Measurements from ENCODE around the gene PTPRJ.

The PTPRJ gene

GRCh38 chr11:47998733-47999359 is 18.5 kb downstream of the PTPRJ start:
- no peaks in the 10 kb centered on the region for H3K36me3 ChIP-seq (ENCODE audit: insufficient read depth, low read length)
- H3K4me3 ChIP-seq (ENCODE audit: low read length) = no peak overlapping the region
- peaks cover 17% of the 10 kb centered on the region for H3K4me1 ChIP-seq (ENCODE audit: insufficient read depth, low read length)
- H3K9me3 ChIP-seq (ENCODE audit: insufficient read depth, low read depth, low read length) = no peaks in the 10 kb centered on the region
- no peaks in the 10 kb centered on the region for H3K27me3 ChIP-seq (ENCODE audit: insufficient read depth, low read length)
- 97% methylated on average over 2 of the region's 2 CpGs for WGBS
- H3K9ac ChIP-seq (ENCODE audit: low read depth, low read length) = no peak overlapping the region
- H3K27ac ChIP-seq (ENCODE audit: low read depth, low read length) = no peak overlapping the region

GRCh38 chr11:48000432-48000831 is 20.1 kb downstream of the PTPRJ start:
- H3K27ac ChIP-seq (ENCODE audit: low read depth, low read length) = no peak overlapping the region
- H3K4me1 ChIP-seq (ENCODE audit: insufficient read depth, low read length) = peaks cover 25% of the 10 kb centered on the region
- 93% methylated on average over 5 of the region's 5 CpGs for WGBS

GRCh38 chr11:48001438-48002021 is 21.2 kb downstream of the PTPRJ start:
- no peaks in the 10 kb centered on the region for H3K27me3 ChIP-seq (ENCODE audit: insufficient read depth, low read length)
- no peak overlapping the region for H3K4me3 ChIP-seq (ENCODE audit: low read length)
- H3K27ac ChIP-seq (ENCODE audit: low read depth, low read length) = no peak overlapping the region
- WGBS = 100% methylated on average over 1 of the region's 2 CpGs
- no peaks in the 10 kb centered on the region for H3K9me3 ChIP-seq (ENCODE audit: insufficient read depth, low read depth, low read length)
- no peak overlapping the region for H3K9ac ChIP-seq (ENCODE audit: low read depth, low read length)
- H3K4me1 ChIP-seq (ENCODE audit: insufficient read depth, low read length) = peaks cover 28% of the 10 kb centered on the region
- no peaks in the 10 kb centered on the region for H3K36me3 ChIP-seq (ENCODE audit: insufficient read depth, low read length)

More at GRCh38 chr11:48000432-48000831, 20.1 kb downstream of the PTPRJ start:
- no peaks in the 10 kb centered on the region for H3K9me3 ChIP-seq (ENCODE audit: insufficient read depth, low read depth, low read length)
- no peak overlapping the region for H3K4me3 ChIP-seq (ENCODE audit: low read length)
- H3K27me3 ChIP-seq (ENCODE audit: insufficient read depth, low read length) = no peaks in the 10 kb centered on the region
- H3K9ac ChIP-seq (ENCODE audit: low read depth, low read length) = no peak overlapping the region
- no peaks in the 10 kb centered on the region for H3K36me3 ChIP-seq (ENCODE audit: insufficient read depth, low read length)

- Histone ChIP-seq H3K27me3 (ENCODE audit: insufficient read depth, low read length) (no peaks in the 10 kb centered on the region), H3K4me1 (ENCODE audit: insufficient read depth, low read length) (peaks cover 26% of the 10 kb centered on the region), H3K4me3 (ENCODE audit: low read length) (no peak overlapping the region), H3K36me3 (ENCODE audit: insufficient read depth, low read length) (no peaks in the 10 kb centered on the region), H3K9me3 (ENCODE audit: insufficient read depth, low read depth, low read length) (no peaks in the 10 kb centered on the region), H3K9ac (ENCODE audit: low read depth, low read length) (no peak overlapping the region), H3K27ac (ENCODE audit: low read depth, low read length) (no peak overlapping the region)
- 72% methylated on average over 4 of the region's 4 CpGs for WGBS
Observed at GRCh38 chr11:48002561-48002960, 22.2 kb downstream of the PTPRJ start.

GRCh38 chr11:48003926-48004325 is 23.6 kb downstream of the PTPRJ start:
- H3K9ac ChIP-seq (ENCODE audit: low read depth, low read length) = no peak overlapping the region
- H3K27ac ChIP-seq (ENCODE audit: low read depth, low read length) = no peak overlapping the region
- peaks cover 20% of the 10 kb centered on the region for H3K4me1 ChIP-seq (ENCODE audit: insufficient read depth, low read length)
- H3K9me3 ChIP-seq (ENCODE audit: insufficient read depth, low read depth, low read length) = no peaks in the 10 kb centered on the region
- no peaks in the 10 kb centered on the region for H3K27me3 ChIP-seq (ENCODE audit: insufficient read depth, low read length)
- WGBS = 100% methylated on average over 1 of the region's 2 CpGs
- no peak overlapping the region for H3K4me3 ChIP-seq (ENCODE audit: low read length)
- no peaks in the 10 kb centered on the region for H3K36me3 ChIP-seq (ENCODE audit: insufficient read depth, low read length)

GRCh38 chr11:48004456-48004855 is 24.1 kb downstream of the PTPRJ start:
- Histone ChIP-seq H3K9me3 (ENCODE audit: insufficient read depth, low read depth, low read length) (no peaks in the 10 kb centered on the region), H3K9ac (ENCODE audit: low read depth, low read length) (no peak overlapping the region), H3K4me1 (ENCODE audit: insufficient read depth, low read length) (peaks cover 20% of the 10 kb centered on the region), H3K4me3 (ENCODE audit: low read length) (no peak overlapping the region), H3K36me3 (ENCODE audit: insufficient read depth, low read length) (no peaks in the 10 kb centered on the region), H3K27ac (ENCODE audit: low read depth, low read length) (no peak overlapping the region), H3K27me3 (ENCODE audit: insufficient read depth, low read length) (no peaks in the 10 kb centered on the region)
- WGBS = 96% methylated on average over 2 of the region's 2 CpGs

GRCh38 chr11:48005136-48005535 is 24.8 kb downstream of the PTPRJ start:
- Histone ChIP-seq H3K9ac (ENCODE audit: low read depth, low read length) (no peak overlapping the region), H3K9me3 (ENCODE audit: insufficient read depth, low read depth, low read length) (no peaks in the 10 kb centered on the region), H3K4me3 (ENCODE audit: low read length) (no peak overlapping the region), H3K27me3 (ENCODE audit: insufficient read depth, low read length) (no peaks in the 10 kb centered on the region), H3K4me1 (ENCODE audit: insufficient read depth, low read length) (peaks cover 20% of the 10 kb centered on the region), H3K27ac (ENCODE audit: low read depth, low read length) (no peak overlapping the region), H3K36me3 (ENCODE audit: insufficient read depth, low read length) (no peaks in the 10 kb centered on the region)
- 88% methylated on average over 4 of the region's 4 CpGs for WGBS

- Histone ChIP-seq H3K4me3 (ENCODE audit: low read length) (no peak overlapping the region), H3K9ac (ENCODE audit: low read depth, low read length) (no peak overlapping the region)
- WGBS = 65% methylated on average over 4 of the region's 4 CpGs
Observed at GRCh38 chr11:48005831-48006270, 25.5 kb downstream of the PTPRJ start.

GRCh38 chr11:48006301-48006992 is 26.1 kb downstream of the PTPRJ start:
- peaks cover 20% of the 10 kb centered on the region for H3K4me1 ChIP-seq (ENCODE audit: insufficient read depth, low read length)
- WGBS = 85% methylated on average over 5 of the region's 5 CpGs
- no peaks in the 10 kb centered on the region for H3K36me3 ChIP-seq (ENCODE audit: insufficient read depth, low read length)
- no peaks in the 10 kb centered on the region for H3K27me3 ChIP-seq (ENCODE audit: insufficient read depth, low read length)
- no peak overlapping the region for H3K9ac ChIP-seq (ENCODE audit: low read depth, low read length)
- H3K4me3 ChIP-seq (ENCODE audit: low read length) = no peak overlapping the region
- no peak overlapping the region for H3K27ac ChIP-seq (ENCODE audit: low read depth, low read length)
- no peaks in the 10 kb centered on the region for H3K9me3 ChIP-seq (ENCODE audit: insufficient read depth, low read depth, low read length)

More at GRCh38 chr11:48005831-48006270, 25.5 kb downstream of the PTPRJ start:
- no peaks in the 10 kb centered on the region for H3K9me3 ChIP-seq (ENCODE audit: insufficient read depth, low read depth, low read length)
- no peak overlapping the region for H3K27ac ChIP-seq (ENCODE audit: low read depth, low read length)
- H3K36me3 ChIP-seq (ENCODE audit: insufficient read depth, low read length) = no peaks in the 10 kb centered on the region
- H3K27me3 ChIP-seq (ENCODE audit: insufficient read depth, low read length) = no peaks in the 10 kb centered on the region
- H3K4me1 ChIP-seq (ENCODE audit: insufficient read depth, low read length) = peaks cover 20% of the 10 kb centered on the region

GRCh38 chr11:48007677-48008076 is 27.3 kb downstream of the PTPRJ start:
- no peaks in the 10 kb centered on the region for H3K9me3 ChIP-seq (ENCODE audit: insufficient read depth, low read depth, low read length)
- H3K9ac ChIP-seq (ENCODE audit: low read depth, low read length) = no peak overlapping the region
- no peaks in the 10 kb centered on the region for H3K36me3 ChIP-seq (ENCODE audit: insufficient read depth, low read length)
- no peak overlapping the region for H3K27ac ChIP-seq (ENCODE audit: low read depth, low read length)
- H3K27me3 ChIP-seq (ENCODE audit: insufficient read depth, low read length) = no peaks in the 10 kb centered on the region
- 95% methylated on average over 6 of the region's 6 CpGs for WGBS
- no peak overlapping the region for H3K4me3 ChIP-seq (ENCODE audit: low read length)
- peaks cover 18% of the 10 kb centered on the region for H3K4me1 ChIP-seq (ENCODE audit: insufficient read depth, low read length)

- Histone ChIP-seq H3K9ac (ENCODE audit: low read depth, low read length) (no peak overlapping the region), H3K36me3 (ENCODE audit: insufficient read depth, low read length) (no peaks in the 10 kb centered on the region), H3K9me3 (ENCODE audit: insufficient read depth, low read depth, low read length) (no peaks in the 10 kb centered on the region), H3K4me3 (ENCODE audit: low read length) (no peak overlapping the region), H3K4me1 (ENCODE audit: insufficient read depth, low read length) (peaks cover 19% of the 10 kb centered on the region), H3K27me3 (ENCODE audit: insufficient read depth, low read length) (no peaks in the 10 kb centered on the region), H3K27ac (ENCODE audit: low read depth, low read length) (no peak overlapping the region)
- WGBS = 82% methylated on average over 4 of the region's 4 CpGs
Observed at GRCh38 chr11:48008951-48009270, 28.6 kb downstream of the PTPRJ start.
